Astrocyte (in vitro differentiated cells and primary cell): ENCODE results near the gene AUTS2.

ENCODE experiments used
- EZH2 ChIP-seq: IDR thresholded peaks from 2 replicates; pipeline ENCODE4 v1.6.1; 2012; ENCODE audit warnings: mild to moderate bottlenecking, low read length, inconsistent platforms; ENCODE audit not compliant: insufficient read depth
- TF ChIP-seq, protein P1 (sequence below): IDR thresholded peaks from 2 replicates; pipeline ENCODE4 v1.5.1; 2011; ENCODE audit warnings: low read depth, mild to moderate bottlenecking, inconsistent platforms, low read length, moderate library complexity; ENCODE audit not compliant: insufficient read depth

DNA sequence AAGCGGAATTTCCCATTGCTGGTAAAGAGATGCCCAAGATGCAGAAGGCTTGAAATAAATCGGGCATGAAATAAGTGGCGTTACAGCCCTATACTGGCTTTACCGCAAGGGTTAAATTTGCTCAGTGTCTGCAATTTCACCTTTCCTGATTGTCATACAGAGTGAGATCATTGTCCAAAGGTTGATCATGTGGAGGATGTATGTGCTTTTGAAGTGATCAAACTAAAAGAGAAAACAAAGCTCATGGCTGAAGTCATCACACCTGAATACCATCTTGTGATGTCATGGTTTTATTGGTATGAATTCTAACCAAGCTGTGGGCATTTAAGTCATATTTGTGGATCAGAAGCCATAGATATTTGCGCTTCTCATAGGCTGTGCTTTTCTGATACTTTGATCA lies 635.5 kb downstream of the AUTS2 start:
- TF ChIP-seq, protein P1, sequence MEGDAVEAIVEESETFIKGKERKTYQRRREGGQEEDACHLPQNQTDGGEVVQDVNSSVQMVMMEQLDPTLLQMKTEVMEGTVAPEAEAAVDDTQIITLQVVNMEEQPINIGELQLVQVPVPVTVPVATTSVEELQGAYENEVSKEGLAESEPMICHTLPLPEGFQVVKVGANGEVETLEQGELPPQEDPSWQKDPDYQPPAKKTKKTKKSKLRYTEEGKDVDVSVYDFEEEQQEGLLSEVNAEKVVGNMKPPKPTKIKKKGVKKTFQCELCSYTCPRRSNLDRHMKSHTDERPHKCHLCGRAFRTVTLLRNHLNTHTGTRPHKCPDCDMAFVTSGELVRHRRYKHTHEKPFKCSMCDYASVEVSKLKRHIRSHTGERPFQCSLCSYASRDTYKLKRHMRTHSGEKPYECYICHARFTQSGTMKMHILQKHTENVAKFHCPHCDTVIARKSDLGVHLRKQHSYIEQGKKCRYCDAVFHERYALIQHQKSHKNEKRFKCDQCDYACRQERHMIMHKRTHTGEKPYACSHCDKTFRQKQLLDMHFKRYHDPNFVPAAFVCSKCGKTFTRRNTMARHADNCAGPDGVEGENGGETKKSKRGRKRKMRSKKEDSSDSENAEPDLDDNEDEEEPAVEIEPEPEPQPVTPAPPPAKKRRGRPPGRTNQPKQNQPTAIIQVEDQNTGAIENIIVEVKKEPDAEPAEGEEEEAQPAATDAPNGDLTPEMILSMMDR = no peak
- TF ChIP-seq EZH2 = no peak
